Activated naive CD4-positive, alpha-beta T cell (primary cell): ENCODE measurements around the gene SMPDL3B.

ENCODE experiments used
- DNase-seq, 4 experiments: peaks; one replicate each; lab custom pipeline; 2025; lab: John Stamatoyannopoulos, UW

Gene SMPDL3B

GRCh38 chr1:27940870-27941560, 6.2 kb downstream of the SMPDL3B start:
- no peak for DNase-seq

GRCh38 chr1:27941671-27942540, 7.1 kb downstream of the SMPDL3B start:
- DNase-seq = no peak

- no peak for DNase-seq
Measured at GRCh38 chr1:27945020-27945419, 10.2 kb downstream of the SMPDL3B start.

GRCh38 chr1:27949027-27949426, 14.2 kb downstream of the SMPDL3B start:
- DNase-seq = no peak

GRCh38 chr1:27951396-27951795, 16.6 kb downstream of the SMPDL3B start:
- DNase-seq = no peak

GRCh38 chr1:27952147-27952546, 17.3 kb downstream of the SMPDL3B start:
- no peak for DNase-seq

GRCh38 chr1:27954186-27954585, 19.4 kb downstream of the SMPDL3B start:
- DNase-seq = no peak

- DNase-seq = no peak
Measured at GRCh38 chr1:27955076-27955475, 20.3 kb downstream of the SMPDL3B start.

- no peak for DNase-seq
Measured at GRCh38 chr1:27956761-27957160, 22.0 kb downstream of the SMPDL3B start.

- DNase-seq = no peak
Measured at GRCh38 chr1:27957655-27958054, 22.9 kb downstream of the SMPDL3B start.

- no peak for DNase-seq
Measured at GRCh38 chr1:27958513-27958912, 23.7 kb downstream of the SMPDL3B start.

GRCh38 chr1:27959792-27960603, 25.2 kb downstream of the SMPDL3B start, which contains the start of gene XKR8:
TSS of gene XKR8 (plus strand) at chr1:27959973. CDS start at chr1:27960070, 97 bp downstream.
- peak; percentile 52 to 81 (median 63) for DNase-seq

GRCh38 chr1:27960762-27961645, 26.2 kb downstream of the SMPDL3B start:
- no peak for DNase-seq

- DNase-seq = no peak
Measured at GRCh38 chr1:27961646-27962221, 26.9 kb downstream of the SMPDL3B start.

- no peak for DNase-seq
Measured at GRCh38 chr1:27963393-27963792, 28.6 kb downstream of the SMPDL3B start.

GRCh38 chr1:27966402-27967105, 31.8 kb downstream of the SMPDL3B start:
- DNase-seq = no peak

- DNase-seq = no peak
Measured at GRCh38 chr1:27967106-27967883, 32.5 kb downstream of the SMPDL3B start.

- DNase-seq = no peak
Measured at GRCh38 chr1:27967884-27968466, 33.2 kb downstream of the SMPDL3B start.

GRCh38 chr1:27968692-27969091, 33.9 kb downstream of the SMPDL3B start:
- DNase-seq = no peak
